HG03442 (cell line): ENCODE data around the gene ZNF274.
"Not testable (repeated sequence)": the region's sequence is repeated elsewhere in the genome, so short reads cannot be mapped to it uniquely, and the experiment has no call there.

Experiments
- ATAC-seq: cut with Tn5 transposase; IDR thresholded peaks from one replicate; pipeline ENCODE4 v1.9.1; 2021; ENCODE audit warnings: mild to moderate bottlenecking, moderate library complexity; ENCODE audit not compliant: unreplicated experiment

Gene ZNF274

GRCh38 chr19:58182989-58183816, at the start of gene ZNF274:
ZNF274 (plus strand) TSS chr19:58183061; CDS start chr19:58183966, 905 bp downstream.
- ATAC-seq = peak; percentile 91

- no peak for ATAC-seq
Observed at GRCh38 chr19:58134244-58134643, 48.6 kb upstream of the ZNF274 start.

DNA sequence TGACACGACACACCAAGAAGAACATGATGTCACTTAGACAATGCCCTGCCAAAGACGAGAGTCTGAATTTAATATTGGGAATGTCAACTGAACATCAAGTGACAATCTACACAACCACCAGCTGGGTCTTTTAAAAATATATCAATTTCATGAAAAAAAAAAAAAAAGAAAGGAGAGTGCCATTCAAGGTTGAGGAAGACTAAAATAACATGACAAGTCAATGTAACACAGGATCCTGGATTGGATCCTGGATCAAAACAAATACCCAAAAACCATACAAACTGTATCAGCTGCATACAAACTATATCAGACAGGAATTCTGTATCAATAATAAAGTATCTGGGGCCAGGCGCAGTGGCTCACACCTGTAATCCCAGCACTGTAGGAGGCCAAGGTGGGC, 37.0 kb upstream of the ZNF274 start:
- no peak for ATAC-seq

DNA sequence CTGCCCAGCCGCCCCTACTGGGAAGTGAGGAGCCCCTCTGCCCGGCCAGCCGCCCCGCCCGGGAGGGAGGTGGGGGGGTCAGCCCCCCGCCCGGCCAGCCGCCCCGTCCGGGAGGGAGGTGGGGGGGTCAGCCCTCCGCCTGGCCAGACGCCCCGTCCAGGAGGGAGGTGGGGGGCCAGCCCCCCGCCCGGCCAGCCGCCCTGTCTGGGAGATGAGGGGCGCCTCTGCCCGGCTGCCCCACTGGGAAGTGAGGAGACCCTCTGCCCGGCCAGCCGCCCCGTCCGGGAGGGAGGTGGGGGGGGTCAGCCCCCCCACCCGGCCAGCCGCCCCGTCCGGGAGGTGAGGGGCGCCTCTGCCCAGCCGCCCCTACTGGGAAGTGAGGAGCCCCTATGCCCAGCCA, 35.4 kb upstream of the ZNF274 start:
- ATAC-seq = not testable (repeated sequence)

- peak; percentile 58 for ATAC-seq
Observed at GRCh38 chr19:58150328-58150921, 32.4 kb upstream of the ZNF274 start, which contains the start of gene ZNF329. ZNF329 (minus strand) TSS chr19:58150789; CDS start chr19:58129503, 21,286 bp downstream.

DNA sequence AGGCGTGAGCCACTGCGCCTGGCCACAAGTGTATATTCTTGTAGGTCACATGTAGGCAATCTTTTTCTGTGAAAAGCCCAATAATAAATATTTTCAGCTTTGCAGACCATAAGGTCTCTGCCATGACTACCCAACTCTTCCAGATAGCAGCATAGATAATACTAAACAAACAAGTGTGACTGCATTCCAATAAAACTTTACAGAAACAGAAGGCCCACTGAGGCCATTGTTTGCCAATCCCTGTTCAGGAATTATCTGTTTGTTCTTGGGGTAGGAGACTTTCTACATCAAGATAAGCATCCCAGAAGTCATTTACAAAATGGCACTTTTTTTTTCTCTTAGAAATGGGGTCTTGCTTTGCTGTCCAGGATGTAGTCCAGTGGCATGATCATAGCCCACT, 29.5 kb upstream of the ZNF274 start:
- ATAC-seq = no peak

DNA sequence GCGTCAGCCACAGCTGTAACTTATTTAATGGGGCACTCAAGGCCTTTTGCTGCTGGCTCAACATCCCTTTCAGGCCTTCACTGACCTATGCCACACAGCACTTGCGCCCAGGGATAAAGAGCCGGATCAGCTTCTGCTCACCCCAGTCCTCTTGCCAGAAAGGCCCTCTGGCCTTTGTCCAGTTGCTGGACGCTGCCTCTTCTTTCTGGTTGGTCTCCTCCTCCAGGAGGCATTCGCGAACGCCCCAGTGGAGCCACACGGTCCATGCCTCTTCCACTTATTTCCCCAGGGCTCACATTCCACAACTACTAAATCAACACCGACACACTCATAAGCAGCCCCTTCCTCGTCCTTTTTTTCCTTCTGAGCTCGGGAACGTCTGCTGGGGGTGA, 28.6 kb upstream of the ZNF274 start:
- ATAC-seq = no peak

DNA sequence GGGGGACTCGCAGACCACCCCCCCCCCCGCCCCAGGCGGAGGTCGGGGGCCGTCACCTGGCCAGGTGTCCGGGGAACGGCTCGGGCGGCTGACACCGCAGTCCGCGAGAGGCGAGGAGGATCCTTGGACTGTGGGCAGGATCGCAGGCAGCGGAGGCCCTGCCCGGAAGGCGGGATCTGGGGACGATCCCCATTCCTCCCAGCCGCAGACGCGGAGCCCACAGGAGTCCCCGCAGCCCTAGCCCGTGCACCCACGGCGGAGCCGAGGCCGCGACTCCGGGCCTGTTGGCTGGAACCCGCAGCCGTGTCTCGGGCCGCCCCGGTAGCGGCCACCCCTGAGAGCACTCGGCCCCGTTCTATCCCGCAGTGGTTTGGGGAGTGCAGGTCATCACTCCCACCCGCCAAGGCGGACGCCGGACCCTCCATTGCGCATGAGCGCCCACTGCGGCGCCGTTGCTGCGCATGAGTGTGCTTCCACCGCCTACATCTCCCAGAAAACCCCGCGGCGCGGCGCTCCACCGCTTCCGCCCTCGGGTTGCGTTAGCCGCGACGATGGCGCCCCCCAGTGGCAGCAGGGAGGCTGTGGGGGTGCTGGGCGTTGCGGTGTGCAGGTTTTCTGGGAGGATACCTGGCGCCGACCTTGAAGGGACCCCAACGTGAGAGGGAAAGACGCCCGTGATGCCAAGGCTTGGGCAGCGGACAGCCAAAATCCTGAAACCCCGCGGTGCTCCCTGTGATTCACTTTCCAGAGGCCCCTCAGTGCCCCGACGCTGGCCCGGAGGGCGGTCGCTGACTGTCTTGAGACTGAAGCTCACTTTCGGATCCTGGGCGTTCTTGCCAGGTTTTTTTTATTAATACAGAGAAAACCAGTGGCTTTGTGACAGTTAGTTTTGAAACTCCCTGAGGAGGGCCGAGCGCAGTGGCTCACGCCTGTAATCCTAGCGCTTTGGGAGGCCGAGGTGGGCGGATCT, 27.9 kb upstream of the ZNF274 start:
- peak; percentile 76 for ATAC-seq

DNA sequence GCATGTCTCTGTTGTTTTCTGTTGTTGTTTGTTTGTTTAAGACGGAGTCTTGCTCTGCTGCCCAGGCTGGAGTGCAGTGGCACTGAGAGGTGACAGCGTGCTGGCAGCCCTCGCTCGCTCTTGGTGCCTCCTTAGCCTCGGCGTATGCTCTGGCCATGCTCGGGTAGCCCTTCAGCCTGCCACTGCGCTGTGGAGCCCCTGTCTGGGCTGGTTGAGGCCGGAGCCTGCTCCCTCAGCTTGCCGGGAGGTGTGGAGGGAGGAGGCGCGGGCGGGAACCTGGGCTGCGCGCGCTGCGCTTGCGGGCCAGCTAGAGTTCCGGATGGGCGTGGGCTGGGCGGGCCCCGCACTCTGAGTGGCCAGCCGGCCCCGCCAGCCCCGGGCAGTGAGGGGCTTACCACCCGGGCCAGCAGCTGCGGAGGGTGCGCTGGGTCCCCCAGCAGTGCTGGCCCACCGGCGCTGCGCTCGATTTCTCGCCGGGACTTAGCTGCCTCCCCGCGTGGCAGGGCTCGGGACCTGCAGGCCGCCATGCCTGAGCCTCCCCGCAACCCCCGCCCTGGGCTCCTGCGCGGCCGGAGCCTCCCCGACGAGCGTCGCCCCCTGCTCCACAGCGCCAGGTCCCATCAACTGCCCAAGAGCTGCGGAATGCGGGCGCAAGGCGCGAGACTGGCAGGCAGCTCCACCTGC, 25.7 kb upstream of the ZNF274 start:
- no peak for ATAC-seq

GRCh38 chr19:58166268-58166667, 16.6 kb upstream of the ZNF274 start:
- ATAC-seq = no peak

- ATAC-seq = no peak
Observed at GRCh38 chr19:58166708-58167280, 16.1 kb upstream of the ZNF274 start.

GRCh38 chr19:58170860-58171259, 12.0 kb upstream of the ZNF274 start:
- no peak for ATAC-seq

DNA sequence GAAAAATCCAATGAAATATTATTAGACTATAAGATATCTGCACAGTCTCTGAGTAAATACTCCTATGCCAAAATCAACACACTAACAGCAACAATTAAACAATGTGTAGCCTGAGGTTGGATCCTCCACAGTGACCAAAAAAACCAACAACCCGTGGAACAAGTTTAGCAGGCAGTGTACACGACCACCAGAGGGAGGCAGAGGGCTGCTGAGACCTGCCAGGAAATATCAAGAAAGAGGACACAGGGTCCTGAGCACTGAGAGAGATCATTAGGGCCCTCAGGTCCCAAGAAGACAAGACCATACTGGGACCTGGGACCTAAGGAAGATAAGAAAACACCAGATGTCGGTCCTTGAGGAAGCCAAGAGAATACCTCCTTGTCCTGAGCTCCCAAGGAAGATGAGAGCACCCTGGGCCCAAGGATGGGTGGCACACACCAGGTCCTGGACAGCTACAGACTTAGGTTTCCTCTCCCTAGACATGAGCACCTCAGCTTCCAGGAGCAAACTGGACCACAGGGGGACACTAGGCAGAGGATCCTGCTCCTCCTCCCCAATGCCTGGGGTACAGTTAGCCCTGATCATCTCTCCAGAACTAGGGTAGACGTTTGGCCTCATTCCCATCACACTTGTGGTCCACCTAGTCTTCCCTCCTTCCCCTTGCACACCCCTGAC, 822 bp upstream of the ZNF274 start:
- no peak for ATAC-seq

- ATAC-seq = no peak
Observed at GRCh38 chr19:58182577-58182988, 278 bp upstream of the ZNF274 start.

- ATAC-seq = no peak
Observed at GRCh38 chr19:58183817-58184215, 955 bp downstream of the ZNF274 start.

DNA sequence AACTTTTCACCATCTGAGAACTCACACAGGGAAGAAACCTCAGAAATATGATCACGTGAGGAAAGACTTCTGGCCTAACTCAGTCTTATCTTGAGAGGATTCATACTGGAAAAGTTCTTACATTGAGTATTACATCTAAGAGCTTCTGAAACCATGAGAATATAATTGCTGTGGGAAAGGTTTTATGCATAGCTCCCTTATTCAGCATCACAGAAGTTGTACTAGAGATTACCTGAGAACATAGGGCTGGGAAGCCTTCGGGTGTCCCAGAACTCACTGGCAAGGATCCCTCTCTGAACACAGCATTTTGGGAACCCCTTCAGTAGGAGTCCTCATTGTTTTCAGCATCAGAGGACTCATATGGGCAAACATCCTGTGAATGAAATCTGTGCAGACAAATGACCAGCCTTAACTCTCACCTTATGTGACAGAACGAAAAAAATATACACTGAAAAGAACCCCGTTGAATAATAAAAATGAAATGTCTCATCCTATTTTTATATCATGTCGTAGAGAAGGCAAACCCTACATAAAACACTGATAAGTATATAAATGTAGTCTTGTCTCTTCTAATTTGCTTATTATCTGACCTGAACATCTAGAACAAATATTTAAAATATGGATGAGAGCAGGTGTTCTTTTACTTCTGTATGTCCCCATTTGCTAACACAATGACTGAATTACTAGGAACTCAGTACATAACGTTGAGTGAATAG, 14.2 kb downstream of the ZNF274 start:
- no peak for ATAC-seq

- no peak for ATAC-seq
Observed at GRCh38 chr19:58203814-58204475, 21.1 kb downstream of the ZNF274 start.

DNA sequence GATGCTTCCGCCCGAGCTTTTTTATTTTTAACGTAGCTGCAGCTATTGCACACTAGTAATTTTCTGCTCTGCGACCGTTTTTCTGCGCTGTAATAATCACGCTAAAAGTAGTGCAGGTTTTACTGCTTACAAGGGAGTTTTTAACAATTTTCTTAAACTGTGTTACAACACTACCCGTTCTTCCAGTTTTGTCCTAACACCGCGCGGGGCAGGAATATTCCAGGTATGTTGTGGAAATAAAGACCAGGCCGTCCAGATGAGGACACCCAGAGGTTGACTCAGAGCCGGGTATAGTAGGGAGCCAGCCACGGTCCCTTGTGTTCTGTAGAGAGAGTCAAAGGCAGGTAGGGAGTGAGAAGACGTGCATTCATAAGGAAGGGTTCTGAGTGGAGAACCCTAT, 21.7 kb downstream of the ZNF274 start:
- ATAC-seq = no peak

GRCh38 chr19:58209577-58209976, 26.7 kb downstream of the ZNF274 start:
- no peak for ATAC-seq
